LNCAP (cell line): ENCODE data around the gene PKLR.

Source experiments
- CTCF ChIP-seq: fragments of 450-650 bp; IDR thresholded peaks from 2 replicates; pipeline ENCODE4 v1.5.1; 2017; ENCODE audit warnings: mild to moderate bottlenecking

Gene PKLR

GRCh38 chr1:155321639-155322503, 20.6 kb upstream of the PKLR start:
- no peak for TF ChIP-seq CTCF

GRCh38 chr1:155320661-155321617, 19.7 kb upstream of the PKLR start, which contains the start of gene RUSC1:
RUSC1 (plus strand) TSS chr1:155320894; CDS start chr1:155321774, 880 bp downstream.
- no peak for TF ChIP-seq CTCF

- TF ChIP-seq CTCF = no peak
Measured at GRCh38 chr1:155320252-155320651, 19.0 kb upstream of the PKLR start.

GRCh38 chr1:155319536-155319935, 18.3 kb upstream of the PKLR start:
- no peak for TF ChIP-seq CTCF

- TF ChIP-seq CTCF = no peak
Measured at GRCh38 chr1:155318082-155318481, 16.8 kb upstream of the PKLR start.

GRCh38 chr1:155316922-155317321, 15.7 kb upstream of the PKLR start:
- TF ChIP-seq CTCF = no peak

GRCh38 chr1:155313261-155313660, 12.0 kb upstream of the PKLR start:
- TF ChIP-seq CTCF = no peak
